Measurements from ENCODE around the gene SLC16A7. TPM values are rescaled to one million over a fixed set of nuclear protein-coding genes. Genes with fewer than 3 reads are reported as not detected.

SLC16A7 gene
- total and polyA plus RNA-seq, 10 of the 15 experiments (the other 5 are each of a cell fraction or from before 2014, with no cell fraction given) = 1.5 to 12.9 (median 6.7) TPM

DNA sequence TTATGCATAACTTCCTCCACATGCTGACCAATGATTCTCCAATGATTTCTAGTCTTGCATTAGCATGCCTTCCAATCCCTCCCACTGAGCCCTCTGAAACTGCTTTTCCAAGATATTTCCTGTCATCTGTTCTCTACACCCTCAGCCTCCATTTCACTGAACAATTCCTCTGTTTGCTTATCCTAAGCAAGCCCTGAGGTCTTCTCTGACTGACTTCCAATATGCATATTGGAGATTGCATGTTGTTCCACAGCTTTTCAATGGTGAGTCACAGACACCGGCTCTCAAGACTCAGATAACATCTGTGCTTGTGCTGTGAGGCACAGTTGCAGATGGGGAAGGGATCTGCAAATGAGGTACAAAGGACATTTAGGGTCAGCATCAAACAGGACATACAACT, 141.0 kb downstream of the SLC16A7 start:
- no peak overlapping the region for H3K27ac ChIP-seq (ENCODE audit: control insufficient read depth, insufficient read depth)
- no peaks in the 10 kb centered on the region for H3K27me3 ChIP-seq (replicated peaks in 1 of 2; ENCODE audit: control insufficient read depth in 2 of 2, insufficient read depth in 2 of 2, low read length in 1 of 2)
- TF ChIP-seq TAF1 (IDR thresholded peaks at IDR 0.05; ENCODE audit: borderline replicate concordance, low read depth, low read length) (no peak), DPF2 (IDR thresholded peaks at IDR 0.05) (no peak), TBL1XR1 (IDR thresholded peaks at IDR 0.05; ENCODE audit: low read depth, low read length) (no peak)
- TF ChIP-seq, protein P1, sequence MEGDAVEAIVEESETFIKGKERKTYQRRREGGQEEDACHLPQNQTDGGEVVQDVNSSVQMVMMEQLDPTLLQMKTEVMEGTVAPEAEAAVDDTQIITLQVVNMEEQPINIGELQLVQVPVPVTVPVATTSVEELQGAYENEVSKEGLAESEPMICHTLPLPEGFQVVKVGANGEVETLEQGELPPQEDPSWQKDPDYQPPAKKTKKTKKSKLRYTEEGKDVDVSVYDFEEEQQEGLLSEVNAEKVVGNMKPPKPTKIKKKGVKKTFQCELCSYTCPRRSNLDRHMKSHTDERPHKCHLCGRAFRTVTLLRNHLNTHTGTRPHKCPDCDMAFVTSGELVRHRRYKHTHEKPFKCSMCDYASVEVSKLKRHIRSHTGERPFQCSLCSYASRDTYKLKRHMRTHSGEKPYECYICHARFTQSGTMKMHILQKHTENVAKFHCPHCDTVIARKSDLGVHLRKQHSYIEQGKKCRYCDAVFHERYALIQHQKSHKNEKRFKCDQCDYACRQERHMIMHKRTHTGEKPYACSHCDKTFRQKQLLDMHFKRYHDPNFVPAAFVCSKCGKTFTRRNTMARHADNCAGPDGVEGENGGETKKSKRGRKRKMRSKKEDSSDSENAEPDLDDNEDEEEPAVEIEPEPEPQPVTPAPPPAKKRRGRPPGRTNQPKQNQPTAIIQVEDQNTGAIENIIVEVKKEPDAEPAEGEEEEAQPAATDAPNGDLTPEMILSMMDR (IDR thresholded peaks at IDR 0.05 in 2 of 3, conservative IDR thresholded peaks at IDR 0.05 in 1 of 3; ENCODE audit: control insufficient read depth in 2 of 3, extremely low read depth in 1 of 3, insufficient read depth in 1 of 3, low read depth in 3 of 3, low read length in 3 of 3) = no peak
- no peaks in the 10 kb centered on the region for H3K79me2 ChIP-seq (ENCODE audit: control insufficient read depth, insufficient read depth, low read length)
- no peak for ATAC-seq
- ChIA-PET RAD21 (ENCODE audit: unreplicated experiment) (no interaction called here), SMC1A (ENCODE audit: uncharacterized antibody, unreplicated experiment) (no interaction called here), CTCF (no interaction called here), POLR2A (no interaction called here)
- H3K4me2 ChIP-seq (ENCODE audit: control insufficient read depth, insufficient read depth) = no peak overlapping the region
- in situ Hi-C loops (cut with MboI) = no loop called here
- H3K36me3 ChIP-seq (ENCODE audit: control insufficient read depth in 2 of 2, insufficient read depth in 2 of 2, low read length in 1 of 2) = no peaks in the 10 kb centered on the region
- no peak overlapping the region for H3K9ac ChIP-seq (ENCODE audit: control insufficient read depth, insufficient read depth, low read length)
- no peak overlapping the region for H2AFZ ChIP-seq (ENCODE audit: control insufficient read depth, low read depth, low read length)
- H3K9me3 ChIP-seq (replicated peaks; ENCODE audit: control insufficient read depth, insufficient read depth, low read length) = no peaks in the 10 kb centered on the region
- H3K4me3 ChIP-seq = no peak overlapping the region
- intact Hi-C loops (cut with micrococcal nuclease; ENCODE audit: unreplicated experiment) = no loop called here
- no peak for FAIRE-seq
- BruUV-seq (replicated peaks) = no TSS peak
- no peak for DNase-seq (ENCODE audit: low read depth, low spot score)
- no peaks in the 10 kb centered on the region for H4K20me1 ChIP-seq (ENCODE audit: control insufficient read depth, insufficient read depth)
- H3K4me1 ChIP-seq (ENCODE audit: control insufficient read depth, insufficient read depth, low read length) = no peaks in the 10 kb centered on the region
- WGBS (ENCODE audit: insufficient coverage, insufficient replicate concordance, low lambda C conversion rate, missing lambda C conversion rate) = 79% methylated on average over 1 of the region's 1 CpG

DNA sequence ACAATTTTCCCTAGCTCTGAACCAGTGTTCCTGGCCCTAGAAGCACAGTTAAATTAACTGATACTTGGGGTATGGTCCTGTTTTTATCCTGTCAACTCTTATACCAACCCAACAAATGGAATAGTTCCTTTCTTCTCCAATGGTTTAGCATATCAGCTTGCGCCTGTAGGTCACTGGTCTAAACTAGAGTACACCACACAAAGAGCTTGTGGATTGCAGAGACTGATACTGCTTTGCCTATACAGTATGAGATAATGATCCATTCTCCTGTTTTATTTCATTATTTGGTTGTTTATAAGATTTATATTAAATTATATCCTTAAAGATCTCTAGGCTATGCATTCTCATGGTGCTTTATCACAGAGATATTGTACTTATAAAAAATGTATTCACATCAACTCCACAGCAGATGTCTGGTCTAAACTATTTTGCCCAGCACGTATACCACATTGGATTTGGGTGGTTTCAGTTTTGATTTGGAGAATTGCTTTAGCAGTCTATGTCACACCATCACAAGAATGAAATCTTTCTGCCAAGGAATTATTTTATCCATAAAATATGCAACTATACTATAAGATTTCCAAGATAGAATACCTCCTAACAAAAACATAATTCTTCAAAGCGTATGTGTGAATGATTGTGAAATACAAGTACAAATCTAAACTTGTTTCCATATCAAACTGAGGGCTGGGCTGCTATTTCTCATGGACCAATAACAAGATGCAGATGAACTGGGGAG, 142.1 kb downstream of the SLC16A7 start:
- no peak overlapping the region for H3K4me2 ChIP-seq (ENCODE audit: control insufficient read depth, insufficient read depth)
- no peak overlapping the region for H2AFZ ChIP-seq (ENCODE audit: control insufficient read depth, low read depth, low read length)
- SMC1A ChIA-PET (ENCODE audit: uncharacterized antibody, unreplicated experiment) = no interaction called here
- H3K27me3 ChIP-seq (replicated peaks in 1 of 2; ENCODE audit: control insufficient read depth in 2 of 2, insufficient read depth in 2 of 2, low read length in 1 of 2) = no peaks in the 10 kb centered on the region
- 77% methylated on average over 3 of the region's 3 CpGs for WGBS (ENCODE audit: insufficient coverage, insufficient replicate concordance, low lambda C conversion rate, missing lambda C conversion rate)
- POLR2A ChIA-PET = no interaction called here
- no peaks in the 10 kb centered on the region for H3K9me3 ChIP-seq (replicated peaks; ENCODE audit: control insufficient read depth, insufficient read depth, low read length)
- H3K4me1 ChIP-seq (ENCODE audit: control insufficient read depth, insufficient read depth, low read length) = no peaks in the 10 kb centered on the region
- H3K36me3 ChIP-seq (ENCODE audit: control insufficient read depth in 2 of 2, insufficient read depth in 2 of 2, low read length in 1 of 2) = no peaks in the 10 kb centered on the region
- H4K20me1 ChIP-seq (ENCODE audit: control insufficient read depth, insufficient read depth) = no peaks in the 10 kb centered on the region
- RAD21 ChIA-PET (ENCODE audit: unreplicated experiment) = no interaction called here
- ATAC-seq (no peak), DNase-seq (ENCODE audit: low read depth, low spot score) (no peak), FAIRE-seq (no peak)
- H3K9ac ChIP-seq (ENCODE audit: control insufficient read depth, insufficient read depth, low read length) = no peak overlapping the region
- intact Hi-C loops (cut with micrococcal nuclease; ENCODE audit: unreplicated experiment) (no loop called here), in situ Hi-C loops (cut with MboI) (no loop called here)
- BruUV-seq (replicated peaks) = no TSS peak
- H3K27ac ChIP-seq (ENCODE audit: control insufficient read depth, insufficient read depth) = no peak overlapping the region
- no peaks in the 10 kb centered on the region for H3K79me2 ChIP-seq (ENCODE audit: control insufficient read depth, insufficient read depth, low read length)
- H3K4me3 ChIP-seq = no peak overlapping the region
- TF ChIP-seq NBN (IDR thresholded peaks at IDR 0.05) (no peak), ZNF207 (IDR thresholded peaks at IDR 0.05; ENCODE audit: borderline replicate concordance) (no peak), STAT3 (IDR thresholded peaks at IDR 0.05; ENCODE audit: low read depth, low read length) (no peak), IKZF2 (IDR thresholded peaks at IDR 0.05) (no peak), RB1 (IDR thresholded peaks at IDR 0.05; ENCODE audit: borderline replicate concordance) (no peak), POLR2A (IDR thresholded peaks at IDR 0.05; ENCODE audit: low read depth, low read length) (no peak), SREBF2 (IDR thresholded peaks at IDR 0.05; ENCODE audit: low read length) (no peak), FOXM1 (IDR thresholded peaks at IDR 0.05; ENCODE audit: low read depth, low read length) (no peak)
- CTCF ChIA-PET = interaction anchor here (0.6 kb wide), 1 partner anchor 301 kb away, joined by 3 read pairs; no protein-coding TSS in a partner anchor
